K562 (cell line): ENCODE measurements around the gene METAP1D. TPM values are rescaled to one million over a fixed set of nuclear protein-coding genes. Genes with fewer than 3 reads are reported as not detected.

Source experiments
- BCL6 ChIP-seq: fragments of 250-450 bp; sonication (Bioruptor Pico); IDR thresholded peaks from 2 replicates; pipeline ENCODE4 v1.4.0; 2020
- BCOR ChIP-seq: fragments of 450-650 bp; IDR thresholded peaks from 2 replicates; pipeline ENCODE4 v1.6.1; 2016
- DEAF1 ChIP-seq: fragments of 450-650 bp; formaldehyde crosslinking; IDR thresholded peaks from 2 replicates; pipeline ENCODE4 v1.4.0; 2020; ENCODE audit warnings: mild to moderate bottlenecking, moderate library complexity
- DMBX1 ChIP-seq: fragments of 250-450 bp; sonication (Bioruptor Pico); IDR thresholded peaks from 2 replicates; pipeline ENCODE4 v1.8.0; 2022; ENCODE audit warnings: inconsistent platforms, mild to moderate bottlenecking, moderate library complexity, borderline replicate concordance
- ETS2 ChIP-seq: IDR thresholded peaks from 2 replicates; pipeline ENCODE4 v1.6.1; 2016; ENCODE audit warnings: borderline replicate concordance, missing genetic modification characterization, mild to moderate bottlenecking, moderate library complexity, missing compliant biosample characterization; ENCODE audit not compliant: poor library complexity, severe bottlenecking
- GABPB1 ChIP-seq: sonication (generic); formaldehyde crosslinking; IDR thresholded peaks from 2 replicates; pipeline ENCODE4 v1.8.0; 2022; ENCODE audit warnings: mild to moderate bottlenecking, missing genetic modification reagents
- HMG20A ChIP-seq: fragments of 450-650 bp; formaldehyde crosslinking; conservative IDR thresholded peaks from 2 replicates; pipeline ENCODE4 v1.4.0; 2020; ENCODE audit warnings: mild to moderate bottlenecking, mixed read lengths
- LCOR ChIP-seq: sonication (generic); formaldehyde crosslinking; IDR thresholded peaks from 2 replicates; pipeline ENCODE4 v1.8.0; 2022; ENCODE audit warnings: mild to moderate bottlenecking, missing genetic modification reagents
- MAFF ChIP-seq: IDR thresholded peaks from 2 replicates; pipeline ENCODE4 v1.6.1; 2012; ENCODE audit warnings: low read length, improper control_type of control experiment
- NCOA2 ChIP-seq, 2 experiments: fragments of 450-650 bp; IDR thresholded peaks; 2 replicates each; pipeline ENCODE4 v1.6.1; 2018; ENCODE audit warnings: mild to moderate bottlenecking in 2 of 2, moderate library complexity in 1 of 2; ENCODE audit not compliant: partially characterized antibody in 2 of 2
- NFATC3 ChIP-seq: fragments of 450-650 bp; IDR thresholded peaks from 2 replicates; pipeline ENCODE4 v1.6.1; 2017; ENCODE audit warnings: mild to moderate bottlenecking
- NR2F6 ChIP-seq: fragments of 450-650 bp; formaldehyde crosslinking; IDR thresholded peaks from 2 replicates; pipeline ENCODE4 v1.4.0; 2020; ENCODE audit warnings: mild to moderate bottlenecking
- POLR2AphosphoS2 ChIP-seq: IDR thresholded peaks from 2 replicates; pipeline ENCODE4 v1.6.1; 2012; ENCODE audit warnings: low read length, improper control_type of control experiment
- PURB ChIP-seq: sonication (generic); formaldehyde crosslinking; IDR thresholded peaks from 2 replicates; pipeline ENCODE4 v1.9.0; 2021; ENCODE audit warnings: low read depth, mild to moderate bottlenecking, missing genetic modification reagents
- RFX5 ChIP-seq: IDR thresholded peaks from 2 replicates; pipeline ENCODE4 v1.6.1; 2011; ENCODE audit warnings: low read depth, mild to moderate bottlenecking, improper control_type of control experiment, low read length
- SMARCC2 ChIP-seq: fragments of 450-650 bp; IDR thresholded peaks from 2 replicates; pipeline ENCODE4 v1.6.1; 2017; ENCODE audit warnings: antibody characterized with exemption, moderate library complexity, mild to moderate bottlenecking, low read depth
- STAT5A ChIP-seq: IDR thresholded peaks from 2 replicates; pipeline ENCODE4 v1.6.1; 2012; ENCODE audit warnings: low read length, inconsistent platforms, borderline replicate concordance
- ZKSCAN8 ChIP-seq: fragments of 200-800 bp; sonication (Bioruptor generic); IDR thresholded peaks from 2 replicates; pipeline ENCODE4 v1.6.1; 2016; ENCODE audit warnings: missing genetic modification characterization, missing compliant biosample characterization
- ZNF589 ChIP-seq: fragments of 200-800 bp; sonication (Bioruptor generic); IDR thresholded peaks from 2 replicates; pipeline ENCODE4 v1.6.1; 2016; ENCODE audit warnings: low read depth, missing genetic modification characterization, missing compliant biosample characterization
- polyA plus RNA-seq, 8 experiments: library from polyadenylated mRNA; depleted of rRNA in 4 of 8; stranded (reverse) in 5 of 8; unstranded in 3 of 8; fragments of >200 nt; fragmentation: Nextera tagmentation in 2 of 8; fragmentation: Illumina TruSeq in 1 of 8; extraction: Ambion mirVana in 2 of 8; extraction: Trizol in 1 of 8; gene quantifications; 2 replicates each; pipeline versions ENCODE4 v1.2.1 to v1.2.3, GENCODE V29; 2011 to 2014; ENCODE audit warnings: inconsistent platforms in 1 of 8, missing spikeins in 1 of 8
- total RNA-seq, 7 experiments: library from RNA; depleted of rRNA in 6 of 7; stranded (reverse); fragments of >200 nt in 6 of 7; fragmentation: Illumina TruSeq in 2 of 7; extraction: Trizol in 2 of 7; gene quantifications; 2 replicates each; pipeline versions ENCODE4 v1.2.1 to v1.2.3, GENCODE V29; 2011 to 2021; ENCODE audit warnings: low replicate concordance in 1 of 7
- TF ChIP-seq, protein P1 (sequence below), 2 experiments: fragments of 450-650 bp; IDR thresholded peaks; 2 replicates each; pipeline ENCODE4 v1.6.1; 2016; ENCODE audit warnings: mild to moderate bottlenecking in 2 of 2, borderline replicate concordance in 1 of 2, low read depth in 1 of 2, moderate library complexity in 1 of 2

Gene METAP1D
- total and polyA plus RNA-seq, 9 of the 15 experiments (the other 6 are each of a cell fraction or from before 2014, with no cell fraction given), result 8.0 to 23.4 (median 15.7) TPM

DNA sequence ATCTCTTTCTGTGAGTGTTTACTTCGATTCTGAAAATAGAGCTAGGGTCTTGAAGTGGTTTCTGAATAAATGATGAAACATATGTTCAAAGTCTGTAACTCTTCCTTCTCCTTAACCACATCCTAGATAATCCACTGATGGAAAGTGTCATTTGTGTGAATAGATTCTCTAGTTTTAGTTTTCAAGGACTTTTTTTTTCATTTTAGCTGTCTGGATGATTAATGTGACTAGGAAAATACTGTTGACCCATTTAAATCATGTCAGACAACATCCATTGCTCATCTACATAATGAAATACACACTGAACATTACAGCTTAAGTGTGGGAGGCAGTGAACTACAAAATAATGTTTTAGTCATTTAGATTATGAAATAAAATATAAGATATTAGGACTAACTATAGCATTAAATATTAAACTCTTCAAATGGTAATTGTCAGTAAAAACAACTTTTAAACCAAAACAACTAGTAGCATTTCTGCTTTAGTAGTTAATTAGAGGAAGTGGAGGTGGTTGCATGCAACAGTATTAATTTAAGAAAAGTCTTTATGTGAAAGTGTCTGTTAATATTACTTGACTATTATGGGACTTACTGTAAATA is 46.4 kb downstream of the METAP1D start (continued):
- TF ChIP-seq HMG20A, result no peak
- TF ChIP-seq ZNF589, result peak; percentile 83
- TF ChIP-seq, protein P1, sequence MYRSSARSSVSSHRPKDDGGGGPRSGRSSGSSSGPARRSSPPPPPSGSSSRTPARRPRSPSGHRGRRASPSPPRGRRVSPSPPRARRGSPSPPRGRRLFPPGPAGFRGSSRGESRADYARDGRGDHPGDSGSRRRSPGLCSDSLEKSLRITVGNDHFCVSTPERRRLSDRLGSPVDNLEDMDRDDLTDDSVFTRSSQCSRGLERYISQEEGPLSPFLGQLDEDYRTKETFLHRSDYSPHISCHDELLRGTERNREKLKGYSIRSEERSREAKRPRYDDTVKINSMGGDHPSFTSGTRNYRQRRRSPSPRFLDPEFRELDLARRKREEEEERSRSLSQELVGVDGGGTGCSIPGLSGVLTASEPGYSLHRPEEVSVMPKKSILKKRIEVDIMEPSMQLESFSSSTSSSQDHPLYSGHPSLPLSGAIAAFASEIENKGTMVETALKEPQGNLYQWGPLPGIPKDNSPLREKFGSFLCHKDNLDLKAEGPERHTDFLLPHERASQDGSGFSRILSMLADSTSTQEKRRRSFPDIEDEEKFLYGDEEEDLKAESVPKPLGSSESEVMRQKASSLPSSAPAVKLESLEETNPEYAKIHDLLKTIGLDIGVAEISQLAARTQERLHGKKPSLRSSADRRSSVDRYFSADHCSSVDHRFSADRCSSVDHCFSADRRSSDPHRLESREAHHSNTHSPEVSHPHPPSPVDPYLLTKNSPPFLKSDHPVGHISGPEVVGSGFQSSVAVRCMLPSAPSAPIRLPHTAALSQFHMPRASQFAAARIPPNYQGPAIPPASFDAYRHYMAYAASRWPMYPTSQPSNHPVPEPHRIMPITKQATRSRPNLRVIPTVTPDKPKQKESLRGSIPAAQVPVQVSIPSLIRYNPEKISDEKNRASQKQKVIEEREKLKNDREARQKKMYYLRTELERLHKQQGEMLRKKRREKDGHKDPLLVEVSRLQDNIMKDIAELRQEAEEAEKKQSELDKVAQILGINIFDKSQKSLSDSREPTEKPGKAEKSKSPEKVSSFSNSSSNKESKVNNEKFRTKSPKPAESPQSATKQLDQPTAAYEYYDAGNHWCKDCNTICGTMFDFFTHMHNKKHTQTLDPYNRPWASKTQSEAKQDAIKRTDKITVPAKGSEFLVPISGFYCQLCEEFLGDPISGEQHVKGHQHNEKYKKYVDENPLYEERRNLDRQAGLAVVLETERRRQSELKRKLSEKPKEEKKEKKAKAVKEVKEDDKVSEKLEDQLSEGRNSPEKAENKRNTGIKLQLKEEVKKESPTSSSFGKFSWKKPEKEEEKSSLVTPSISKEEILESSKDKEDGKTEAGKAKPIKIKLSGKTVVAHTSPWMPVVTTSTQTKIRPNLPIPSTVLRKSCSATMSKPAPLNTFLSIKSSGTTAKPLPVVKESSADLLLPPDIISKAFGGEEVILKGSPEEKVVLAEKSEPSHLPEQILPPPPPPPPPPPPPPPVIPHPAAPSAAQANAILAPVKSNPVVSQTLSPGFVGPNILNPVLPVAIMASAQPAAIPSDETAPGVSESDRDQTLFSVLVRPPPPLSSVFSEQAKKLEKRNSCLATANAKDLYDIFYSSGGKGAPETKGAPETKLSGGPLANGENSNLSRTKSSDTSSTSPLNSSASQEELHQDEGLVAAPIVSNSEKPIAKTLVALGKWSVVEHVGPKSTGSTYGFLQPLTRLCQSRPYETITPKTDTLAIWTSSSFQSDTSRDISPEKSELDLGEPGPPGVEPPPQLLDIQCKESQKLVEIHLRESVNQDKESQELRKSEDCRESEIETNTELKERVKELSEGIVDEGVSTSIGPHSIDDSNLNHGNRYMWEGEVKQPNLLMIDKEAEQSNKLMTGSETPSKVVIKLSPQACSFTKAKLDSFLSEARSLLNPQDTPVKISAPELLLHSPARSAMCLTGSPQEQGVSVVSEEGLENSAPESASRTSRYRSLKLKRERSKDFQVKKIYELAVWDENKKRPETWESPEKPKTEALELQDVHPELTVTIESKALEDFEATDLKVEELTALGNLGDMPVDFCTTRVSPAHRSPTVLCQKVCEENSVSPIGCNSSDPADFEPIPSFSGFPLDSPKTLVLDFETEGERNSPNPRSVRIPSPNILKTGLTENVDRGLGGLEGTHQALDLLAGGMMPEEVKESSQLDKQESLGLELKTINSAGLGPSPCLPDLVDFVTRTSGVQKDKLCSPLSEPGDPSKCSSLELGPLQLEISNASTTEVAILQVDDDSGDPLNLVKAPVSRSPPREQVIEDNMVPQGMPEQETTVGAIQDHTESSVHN (IDR thresholded peaks at IDR 0.05; ENCODE audit: borderline replicate concordance in 1 of 2, low read depth in 1 of 2), result peak; percentile 66 to 99
- TF ChIP-seq ZKSCAN8, result no peak
- no peak for TF ChIP-seq RFX5
- peak; percentile 70; the same call in 1 of the 2 replicates for TF ChIP-seq SMARCC2
- TF ChIP-seq GABPB1, result no peak
- TF ChIP-seq MAFF, result no peak
- peak; percentile 23; the same call in 1 of the 2 replicates for TF ChIP-seq LCOR
- TF ChIP-seq NFATC3, result peak; percentile 94; the same call in 1 of the 2 replicates
- TF ChIP-seq DMBX1, result peak; percentile 21; the same call in 1 of the 2 replicates
- no peak for TF ChIP-seq ETS2 (tag)
- TF ChIP-seq NR2F6, result no peak
- no peak for TF ChIP-seq DEAF1 (CRISPR knock-in tag)
- 0 out of 2 replicates have a peak, but pooled peaks have one; percentile 29 for TF ChIP-seq STAT5A
- no peak for TF ChIP-seq PURB (CRISPR knock-in tag)
- TF ChIP-seq BCOR, result no peak
- TF ChIP-seq BCL6 (CRISPR knock-in tag), result 0 out of 2 replicates have a peak, but pooled peaks have one; percentile 28
- TF ChIP-seq NCOA2 (IDR thresholded peaks at IDR 0.05; ENCODE audit: partially characterized antibody in 2 of 2), result peak in 1 of 2 experiments; percentile 34
- no peak for TF ChIP-seq POLR2AphosphoS2
